Measurements from ENCODE around the gene HIVEP3.

HIVEP3 gene

DNA sequence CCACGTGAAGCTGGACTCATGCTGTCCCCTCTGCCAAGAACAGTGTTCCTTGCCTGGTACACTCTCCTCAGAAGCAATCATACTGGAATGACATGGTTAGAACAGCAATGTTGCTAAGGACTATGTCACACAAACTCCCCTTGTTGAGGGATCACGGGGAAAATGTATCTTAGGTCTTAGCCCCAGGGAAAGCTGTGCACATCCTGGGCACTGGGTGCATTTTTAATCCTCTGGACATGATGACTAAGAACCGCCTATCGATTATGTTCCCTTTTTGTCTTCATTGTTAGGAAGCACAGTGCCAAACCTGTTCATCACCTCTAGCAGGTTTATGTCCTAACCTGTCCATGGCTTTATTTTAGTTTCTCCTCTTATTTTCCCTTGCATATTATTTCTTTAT, 115.1 kb downstream of the HIVEP3 start:
- H3K4me3 ChIP-seq (ENCODE audit: low read length): no peak overlapping the region
- H3K4me1 ChIP-seq (ENCODE audit: insufficient read depth, low read length): no peaks in the 10 kb centered on the region

GRCh38 chr1:41802532-41803501, 115.9 kb downstream of the HIVEP3 start:
- H3K4me1 ChIP-seq (ENCODE audit: insufficient read depth, low read length): no peaks in the 10 kb centered on the region
- no peak overlapping the region for H3K4me3 ChIP-seq (ENCODE audit: low read length)
- peaks cover 2% of the 10 kb centered on the region for H3K9me3 ChIP-seq (ENCODE audit: low read length)
- no peaks in the 10 kb centered on the region for H3K27me3 ChIP-seq (ENCODE audit: insufficient read depth, low read length)
- H3K36me3 ChIP-seq (ENCODE audit: insufficient read depth, low read length): no peaks in the 10 kb centered on the region
- no peak overlapping the region for H2AFZ ChIP-seq (ENCODE audit: low read depth, low read length)

More for the DNA sequence above, 115.1 kb downstream of the HIVEP3 start:
- no peaks in the 10 kb centered on the region for H3K27me3 ChIP-seq (ENCODE audit: insufficient read depth, low read length)
- H2AFZ ChIP-seq (ENCODE audit: low read depth, low read length): no peak overlapping the region
- no peaks in the 10 kb centered on the region for H3K36me3 ChIP-seq (ENCODE audit: insufficient read depth, low read length)
- H3K9me3 ChIP-seq (ENCODE audit: low read length): peaks cover 2% of the 10 kb centered on the region

DNA sequence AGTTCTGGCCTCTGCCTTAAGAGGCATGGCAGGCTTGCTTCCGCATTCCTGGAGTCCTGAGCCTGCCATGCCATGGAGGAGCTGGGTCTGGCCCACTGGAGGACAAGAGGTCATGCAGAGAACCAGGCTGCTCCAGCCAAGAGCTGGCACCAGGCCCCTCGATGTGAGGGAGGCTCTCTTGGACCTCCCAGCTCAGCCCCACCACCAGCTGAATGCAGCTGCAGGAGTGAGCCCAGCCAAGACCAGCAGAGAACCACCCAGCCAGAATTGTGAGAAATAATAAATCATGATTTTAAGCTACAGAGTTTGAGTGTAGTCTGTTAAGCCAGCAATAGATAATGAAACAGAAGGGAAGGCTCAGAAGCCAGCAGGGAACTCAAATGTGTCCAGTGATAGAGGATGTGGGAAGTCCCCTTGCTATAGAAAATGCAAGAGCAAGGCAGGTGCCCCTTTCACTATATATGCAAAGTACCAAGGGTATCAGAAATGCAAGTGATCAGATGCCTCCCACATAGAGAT, 118.4 kb downstream of the HIVEP3 start:
- no peaks in the 10 kb centered on the region for H3K4me1 ChIP-seq (ENCODE audit: insufficient read depth, low read length)
- H3K36me3 ChIP-seq (ENCODE audit: insufficient read depth, low read length): no peaks in the 10 kb centered on the region
- H3K4me3 ChIP-seq (ENCODE audit: low read length): no peak overlapping the region
- no peaks in the 10 kb centered on the region for H3K27me3 ChIP-seq (ENCODE audit: insufficient read depth, low read length)
- H2AFZ ChIP-seq (ENCODE audit: low read depth, low read length): no peak overlapping the region
- H3K9me3 ChIP-seq (ENCODE audit: low read length): peaks cover 2% of the 10 kb centered on the region

- Histone ChIP-seq H3K4me1 (ENCODE audit: insufficient read depth, low read length) (no peaks in the 10 kb centered on the region), H3K9me3 (ENCODE audit: low read length) (peaks cover 2% of the 10 kb centered on the region), H3K27me3 (ENCODE audit: insufficient read depth, low read length) (no peaks in the 10 kb centered on the region), H3K36me3 (ENCODE audit: insufficient read depth, low read length) (no peaks in the 10 kb centered on the region), H3K4me3 (ENCODE audit: low read length) (no peak overlapping the region), H2AFZ (ENCODE audit: low read depth, low read length) (no peak overlapping the region)
These were observed 119.0 kb downstream of the HIVEP3 start for GRCh38 chr1:41799723-41800122.

DNA sequence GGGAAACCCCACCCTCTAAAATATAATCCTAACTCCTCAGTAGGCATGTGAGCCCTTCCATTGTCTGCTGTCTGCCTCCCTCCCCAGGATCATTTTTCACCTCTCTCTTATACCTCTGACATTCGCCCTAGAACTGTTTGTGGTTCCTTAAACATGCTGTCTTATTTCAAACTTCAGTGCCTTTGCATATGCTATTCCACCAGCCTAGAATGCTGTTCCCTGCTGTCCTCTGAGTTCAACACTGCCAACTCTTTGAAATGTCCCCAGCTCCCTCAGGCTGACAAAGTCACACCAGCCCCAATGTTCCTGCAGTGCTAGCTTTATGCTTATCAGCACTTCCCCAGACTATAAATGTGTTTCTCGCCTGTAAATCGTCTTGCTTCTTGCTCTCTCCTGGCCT, 119.5 kb downstream of the HIVEP3 start:
- H3K9me3 ChIP-seq (ENCODE audit: low read length): peaks cover 2% of the 10 kb centered on the region
- no peaks in the 10 kb centered on the region for H3K36me3 ChIP-seq (ENCODE audit: insufficient read depth, low read length)
- no peaks in the 10 kb centered on the region for H3K4me1 ChIP-seq (ENCODE audit: insufficient read depth, low read length)
- no peaks in the 10 kb centered on the region for H3K27me3 ChIP-seq (ENCODE audit: insufficient read depth, low read length)
- no peak overlapping the region for H3K4me3 ChIP-seq (ENCODE audit: low read length)
- no peak overlapping the region for H2AFZ ChIP-seq (ENCODE audit: low read depth, low read length)

GRCh38 chr1:41795205-41795762, 123.4 kb downstream of the HIVEP3 start:
- Histone ChIP-seq H3K36me3 (ENCODE audit: insufficient read depth, low read length) (no peaks in the 10 kb centered on the region), H3K27me3 (ENCODE audit: insufficient read depth, low read length) (no peaks in the 10 kb centered on the region), H3K9me3 (ENCODE audit: low read length) (peaks cover 2% of the 10 kb centered on the region), H3K4me1 (ENCODE audit: insufficient read depth, low read length) (no peaks in the 10 kb centered on the region), H2AFZ (ENCODE audit: low read depth, low read length) (no peak overlapping the region), H3K4me3 (ENCODE audit: low read length) (no peak overlapping the region)

- H3K4me1 ChIP-seq (ENCODE audit: insufficient read depth, low read length): no peaks in the 10 kb centered on the region
- H3K4me3 ChIP-seq (ENCODE audit: low read length): no peak overlapping the region
- no peak overlapping the region for H2AFZ ChIP-seq (ENCODE audit: low read depth, low read length)
- no peaks in the 10 kb centered on the region for H3K27me3 ChIP-seq (ENCODE audit: insufficient read depth, low read length)
- no peaks in the 10 kb centered on the region for H3K9me3 ChIP-seq (ENCODE audit: low read length)
- no peaks in the 10 kb centered on the region for H3K36me3 ChIP-seq (ENCODE audit: insufficient read depth, low read length)
These were observed 124.7 kb downstream of the HIVEP3 start for GRCh38 chr1:41794031-41794430.

DNA sequence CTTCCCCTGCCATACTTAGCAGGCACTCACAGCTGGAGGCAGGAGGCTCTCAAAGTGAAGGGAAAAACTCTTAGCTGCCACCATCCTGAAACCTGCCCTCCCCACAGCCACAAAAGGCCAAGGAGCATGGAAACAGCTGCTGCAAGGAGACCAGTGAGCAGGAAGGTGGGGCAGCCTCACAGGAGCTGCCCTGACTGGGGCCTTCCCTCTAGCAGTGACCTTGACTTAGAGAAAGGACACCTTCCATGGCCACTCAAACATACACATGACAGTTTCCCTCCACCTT, 126.3 kb downstream of the HIVEP3 start:
- H3K4me1 ChIP-seq (ENCODE audit: insufficient read depth, low read length): no peaks in the 10 kb centered on the region
- no peak overlapping the region for H2AFZ ChIP-seq (ENCODE audit: low read depth, low read length)
- H3K36me3 ChIP-seq (ENCODE audit: insufficient read depth, low read length): no peaks in the 10 kb centered on the region
- H3K4me3 ChIP-seq (ENCODE audit: low read length): no peak overlapping the region
- no peaks in the 10 kb centered on the region for H3K27me3 ChIP-seq (ENCODE audit: insufficient read depth, low read length)
- H3K9me3 ChIP-seq (ENCODE audit: low read length): no peaks in the 10 kb centered on the region

DNA sequence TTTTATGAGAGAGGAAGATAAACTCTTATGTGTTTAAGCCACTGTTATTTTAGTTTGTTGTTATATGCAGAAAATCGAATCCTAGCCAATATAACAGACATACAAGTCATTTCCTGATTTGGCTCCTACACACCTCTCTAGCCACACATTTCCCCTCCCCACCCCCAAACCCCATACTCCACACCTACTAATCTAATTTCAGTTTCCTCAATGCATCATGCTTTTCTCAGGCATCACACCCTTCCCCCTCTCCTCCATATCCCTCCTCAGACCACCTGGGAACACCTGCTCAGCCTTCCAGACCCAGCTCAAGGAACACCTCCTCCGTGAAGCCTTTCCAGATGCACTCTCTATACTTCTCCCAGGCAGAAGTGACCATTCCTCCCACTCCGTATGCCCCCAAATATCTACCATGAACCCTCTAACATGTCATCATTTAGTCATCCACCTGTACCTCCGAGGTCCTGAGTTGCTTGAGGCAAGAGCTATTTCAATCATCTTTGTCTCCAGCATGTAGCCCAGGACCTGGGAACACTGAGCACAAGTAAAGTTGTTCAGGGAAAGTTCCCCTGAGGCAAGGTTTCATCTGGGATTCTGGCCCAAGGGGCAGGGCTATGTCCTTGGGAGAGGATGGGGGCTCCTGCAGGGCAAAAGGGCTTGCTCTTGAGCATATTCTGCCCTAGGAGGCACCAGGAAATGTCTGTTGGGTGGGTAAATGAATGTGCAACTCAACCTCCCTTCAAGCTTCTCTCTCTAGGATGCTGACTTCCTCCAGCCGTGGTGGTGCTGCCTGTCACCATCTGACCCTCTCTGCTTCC, 126.8 kb downstream of the HIVEP3 start:
- Histone ChIP-seq H3K4me3 (ENCODE audit: low read length) (no peak overlapping the region), H2AFZ (ENCODE audit: low read depth, low read length) (no peak overlapping the region), H3K36me3 (ENCODE audit: insufficient read depth, low read length) (no peaks in the 10 kb centered on the region), H3K4me1 (ENCODE audit: insufficient read depth, low read length) (no peaks in the 10 kb centered on the region), H3K27me3 (ENCODE audit: insufficient read depth, low read length) (no peaks in the 10 kb centered on the region), H3K9me3 (ENCODE audit: low read length) (no peaks in the 10 kb centered on the region)

DNA sequence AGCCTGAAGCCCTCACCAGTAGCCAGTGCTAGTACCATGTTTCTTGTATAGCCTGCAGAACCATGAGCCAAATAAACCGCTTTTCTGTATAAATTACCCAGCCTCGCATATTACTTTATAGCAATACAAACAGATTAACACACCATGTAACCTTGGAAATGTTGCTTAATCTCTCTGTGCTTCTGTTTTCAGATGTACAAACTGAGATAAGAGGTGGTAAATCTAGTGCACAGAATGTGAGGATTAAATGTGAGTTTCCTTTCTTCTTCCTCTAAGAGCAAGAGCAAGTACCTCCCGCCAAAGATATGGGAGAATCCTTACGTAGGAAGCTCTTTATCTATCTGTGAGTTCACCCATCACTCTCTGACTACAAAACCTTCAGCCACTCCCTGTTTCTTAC, 128.4 kb downstream of the HIVEP3 start:
- Histone ChIP-seq H3K9me3 (ENCODE audit: low read length) (no peaks in the 10 kb centered on the region), H3K27me3 (ENCODE audit: insufficient read depth, low read length) (no peaks in the 10 kb centered on the region), H3K4me3 (ENCODE audit: low read length) (no peak overlapping the region), H3K36me3 (ENCODE audit: insufficient read depth, low read length) (no peaks in the 10 kb centered on the region), H2AFZ (ENCODE audit: low read depth, low read length) (no peak overlapping the region), H3K4me1 (ENCODE audit: insufficient read depth, low read length) (no peaks in the 10 kb centered on the region)

DNA sequence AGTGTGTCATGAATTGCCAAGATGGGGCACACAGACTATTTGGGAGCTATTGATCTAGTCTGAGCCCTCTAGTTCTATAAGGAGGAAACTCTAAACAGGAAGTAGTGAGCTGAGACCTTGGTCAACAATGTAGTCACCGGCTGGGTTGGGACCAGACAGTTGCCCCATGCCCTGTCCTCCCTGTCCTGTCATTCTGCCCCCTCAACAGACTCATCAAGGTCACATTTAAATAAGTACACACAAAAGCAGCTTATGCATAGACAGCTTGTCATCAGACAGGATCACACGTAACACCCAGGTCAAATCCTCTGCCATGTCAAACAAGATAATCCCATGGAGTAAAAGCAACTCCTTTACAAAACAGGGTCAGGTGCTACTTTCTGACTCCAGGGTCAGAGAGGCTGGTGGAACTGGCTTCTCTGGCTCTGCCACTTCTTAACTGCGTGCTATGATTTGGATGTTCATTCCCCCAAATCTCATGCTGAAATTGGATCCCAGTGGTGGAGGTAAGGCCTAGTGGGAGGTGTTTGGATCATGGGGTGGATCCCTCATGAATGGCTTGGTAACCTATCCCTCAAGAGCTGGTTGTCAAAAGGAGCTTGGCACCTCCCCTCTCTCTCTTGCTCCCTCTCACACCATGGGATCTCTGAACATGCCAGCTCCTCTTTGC, 128.9 kb downstream of the HIVEP3 start:
- H3K36me3 ChIP-seq (ENCODE audit: insufficient read depth, low read length): no peaks in the 10 kb centered on the region
- no peaks in the 10 kb centered on the region for H3K9me3 ChIP-seq (ENCODE audit: low read length)
- H2AFZ ChIP-seq (ENCODE audit: low read depth, low read length): no peak overlapping the region
- H3K4me3 ChIP-seq (ENCODE audit: low read length): no peak overlapping the region
- H3K27me3 ChIP-seq (ENCODE audit: insufficient read depth, low read length): no peaks in the 10 kb centered on the region
- H3K4me1 ChIP-seq (ENCODE audit: insufficient read depth, low read length): no peaks in the 10 kb centered on the region

DNA sequence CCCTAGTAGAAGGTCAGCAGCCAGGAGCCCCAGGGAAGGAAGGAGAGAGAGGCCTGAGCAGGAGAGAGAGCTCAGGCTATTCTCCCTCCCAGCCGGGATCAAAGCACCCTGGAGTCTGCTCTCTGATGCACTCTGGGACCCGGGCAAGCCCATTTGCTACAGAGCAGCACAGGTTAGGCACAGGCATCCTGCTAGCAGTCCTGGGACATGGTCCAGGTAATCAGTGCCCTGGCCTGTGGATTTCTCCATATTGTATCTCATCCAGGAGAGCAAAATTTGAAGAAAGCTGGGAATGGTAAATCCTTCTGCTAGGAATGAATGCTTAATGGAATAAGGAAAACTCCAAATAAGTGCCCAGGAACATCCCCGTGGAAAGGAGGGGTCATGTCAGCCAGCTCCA, 130.3 kb downstream of the HIVEP3 start:
- Histone ChIP-seq H3K36me3 (ENCODE audit: insufficient read depth, low read length) (no peaks in the 10 kb centered on the region), H3K9me3 (ENCODE audit: low read length) (no peaks in the 10 kb centered on the region), H2AFZ (ENCODE audit: low read depth, low read length) (no peak overlapping the region)

More for the DNA sequence above, 130.3 kb downstream of the HIVEP3 start:
- Histone ChIP-seq H3K27me3 (ENCODE audit: insufficient read depth, low read length) (peaks cover 3% of the 10 kb centered on the region), H3K4me3 (ENCODE audit: low read length) (no peak overlapping the region), H3K4me1 (ENCODE audit: insufficient read depth, low read length) (peaks cover under 1% of the 10 kb centered on the region)
